HG03469 (cell line): ENCODE results near the gene B3GNT2.
"Not testable (repeated sequence)": the region's sequence is repeated elsewhere in the genome, so short reads cannot be mapped to it uniquely, and the experiment has no call there.

ENCODE experiments used
- ATAC-seq: cut with Tn5 transposase; IDR thresholded peaks from one replicate; pipeline ENCODE4 v1.9.1; 2021; ENCODE audit warnings: mild to moderate bottlenecking, moderate library complexity, moderate number of reproducible peaks; ENCODE audit not compliant: unreplicated experiment

B3GNT2 gene, protein sequence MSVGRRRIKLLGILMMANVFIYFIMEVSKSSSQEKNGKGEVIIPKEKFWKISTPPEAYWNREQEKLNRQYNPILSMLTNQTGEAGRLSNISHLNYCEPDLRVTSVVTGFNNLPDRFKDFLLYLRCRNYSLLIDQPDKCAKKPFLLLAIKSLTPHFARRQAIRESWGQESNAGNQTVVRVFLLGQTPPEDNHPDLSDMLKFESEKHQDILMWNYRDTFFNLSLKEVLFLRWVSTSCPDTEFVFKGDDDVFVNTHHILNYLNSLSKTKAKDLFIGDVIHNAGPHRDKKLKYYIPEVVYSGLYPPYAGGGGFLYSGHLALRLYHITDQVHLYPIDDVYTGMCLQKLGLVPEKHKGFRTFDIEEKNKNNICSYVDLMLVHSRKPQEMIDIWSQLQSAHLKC

DNA sequence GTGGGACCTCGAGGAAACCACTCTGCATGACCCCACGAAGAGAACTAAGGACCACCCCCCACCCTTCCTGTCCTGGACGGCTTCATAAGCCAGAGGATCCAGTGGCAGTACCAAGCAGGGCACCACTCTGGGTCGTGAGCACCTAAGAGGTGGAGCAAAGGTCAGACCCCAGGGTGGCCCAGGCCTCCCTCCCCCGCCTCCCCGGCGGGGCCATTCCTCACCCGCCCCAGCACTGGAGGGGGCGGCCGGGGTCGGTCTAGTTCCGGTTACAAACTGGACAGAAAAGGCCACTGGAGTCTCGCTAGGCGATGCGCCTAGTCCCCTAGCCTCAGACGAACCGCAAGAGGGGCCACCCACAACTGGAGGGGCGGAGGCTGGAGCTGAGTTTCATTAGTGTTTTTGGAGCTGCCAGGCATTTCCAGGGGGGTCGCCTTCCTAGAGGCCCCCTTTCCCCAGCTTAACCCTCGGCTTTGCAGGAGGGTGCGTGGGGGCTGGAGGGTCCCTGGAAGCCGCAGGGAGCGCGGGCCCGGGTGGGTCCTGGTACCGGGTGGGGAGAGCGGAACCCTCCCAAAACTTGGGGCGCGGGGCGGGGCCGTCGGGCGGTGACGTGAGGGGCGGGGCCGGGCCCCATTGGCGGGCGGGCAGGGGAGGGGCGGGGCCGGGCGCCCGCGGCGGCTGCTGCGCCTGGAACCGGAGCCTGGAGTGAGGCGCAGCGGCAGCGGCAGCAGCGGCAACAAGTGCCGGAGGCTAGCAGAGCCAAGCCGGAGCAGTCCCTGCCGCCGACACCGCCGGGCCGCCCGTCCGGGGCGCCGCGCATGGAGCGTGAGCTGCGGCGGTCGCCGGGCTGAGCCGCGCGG, at the start of gene B3GNT2:
B3GNT2 (plus strand) TSS at position 695 of the 857 bp plus-strand sequence. CDS start 26,106 bp downstream, outside the sequence.
- no peak for ATAC-seq

GRCh38 chr2:62146790-62147189, 49.1 kb upstream of the B3GNT2 start:
- not testable (repeated sequence) for ATAC-seq

GRCh38 chr2:62147610-62148301, 48.2 kb upstream of the B3GNT2 start:
- no peak for ATAC-seq

DNA sequence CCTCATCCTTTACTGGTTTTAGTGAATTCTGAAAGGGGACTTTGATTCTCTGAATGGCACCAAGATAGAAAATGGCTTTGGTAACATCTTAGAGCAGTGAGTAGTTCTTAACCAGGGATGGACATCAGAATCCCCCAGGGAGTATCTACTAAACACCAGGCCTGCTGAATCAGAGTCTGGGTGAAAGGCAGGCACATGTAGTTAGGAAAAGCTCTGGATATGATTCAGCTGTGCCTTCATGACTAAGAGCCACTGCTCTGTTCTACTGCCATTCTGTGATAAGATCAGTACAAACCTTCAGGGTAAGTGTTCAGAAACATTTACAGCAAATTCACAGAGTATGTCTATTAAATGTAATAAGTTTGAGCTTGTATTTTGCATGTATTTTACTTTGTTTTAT, 46.2 kb upstream of the B3GNT2 start:
- no peak for ATAC-seq

GRCh38 chr2:62150597-62151305, 45.2 kb upstream of the B3GNT2 start:
- ATAC-seq, result no peak

- ATAC-seq, result no peak
Measured at GRCh38 chr2:62151306-62151638, 44.6 kb upstream of the B3GNT2 start.

DNA sequence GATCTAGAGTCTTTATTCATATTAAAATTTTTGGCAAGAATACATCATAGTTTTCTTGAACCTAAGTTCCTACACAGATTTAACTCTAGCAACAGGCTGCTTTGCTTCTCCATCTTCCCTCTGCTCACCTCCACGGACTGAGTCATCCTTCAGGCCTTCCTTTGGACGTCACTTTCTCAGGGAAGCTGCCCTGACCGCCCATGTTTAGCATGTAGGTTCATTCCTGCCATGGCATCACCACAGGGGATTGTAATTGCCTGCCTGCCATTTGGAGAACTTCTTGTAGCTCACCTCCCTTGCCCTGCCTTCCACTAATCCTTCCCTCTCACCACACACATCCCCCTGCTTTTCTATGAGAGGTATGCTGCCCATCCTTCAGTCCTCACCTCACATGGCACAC, 43.9 kb upstream of the B3GNT2 start:
- no peak for ATAC-seq

- no peak for ATAC-seq
Measured at GRCh38 chr2:62156861-62157496, 38.9 kb upstream of the B3GNT2 start.

DNA sequence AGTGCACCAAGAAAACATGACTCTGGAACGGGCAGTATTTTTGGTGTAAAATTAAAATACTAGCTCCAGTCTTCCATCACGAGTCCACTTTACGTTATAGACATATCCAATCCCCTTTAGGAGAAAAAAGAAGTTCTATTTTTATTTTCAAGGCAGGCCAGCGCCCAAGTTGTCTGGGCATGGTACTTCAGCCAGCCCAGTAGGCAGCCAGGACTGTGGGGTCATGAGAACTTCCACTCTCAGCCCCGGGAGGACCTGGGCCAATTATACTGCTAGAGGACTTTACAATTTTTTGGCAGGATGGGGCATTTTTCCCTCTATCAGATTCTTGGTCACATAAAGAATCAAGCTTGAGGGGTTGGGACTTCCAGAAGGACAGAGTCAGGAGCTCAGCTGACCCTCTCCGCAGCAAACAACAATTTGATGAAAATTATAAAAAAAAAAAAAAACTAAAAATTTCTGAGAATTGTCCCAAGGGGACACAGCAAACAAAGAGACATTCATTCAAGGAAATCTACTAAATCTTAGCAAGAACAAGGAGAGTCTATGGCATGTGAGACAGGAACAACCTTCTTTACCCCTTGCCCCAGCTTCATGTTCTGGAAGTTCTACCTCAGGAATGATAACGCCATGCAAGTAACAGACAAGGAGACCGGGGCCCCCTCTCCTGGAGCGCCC, 37.3 kb upstream of the B3GNT2 start:
- ATAC-seq, result no peak

DNA sequence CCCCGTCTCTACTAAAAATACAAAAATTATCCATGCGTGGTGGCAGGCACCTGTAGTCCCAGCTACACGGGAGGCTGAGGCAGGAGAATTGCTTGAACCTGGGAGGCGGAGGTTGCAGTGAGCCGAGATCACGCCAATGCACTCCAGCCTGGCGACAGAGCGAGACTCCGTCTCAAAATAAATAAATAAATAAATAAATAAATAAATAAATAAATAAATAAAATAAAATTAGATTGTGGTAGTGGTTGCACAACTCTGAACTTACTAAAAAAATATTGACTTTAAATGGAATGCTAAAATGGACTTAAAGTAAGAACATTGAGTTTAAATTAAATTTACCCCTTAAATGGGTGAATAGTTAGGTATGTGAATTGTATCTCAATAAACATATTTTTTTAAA, 35.2 kb upstream of the B3GNT2 start:
- not testable (repeated sequence) for ATAC-seq

DNA sequence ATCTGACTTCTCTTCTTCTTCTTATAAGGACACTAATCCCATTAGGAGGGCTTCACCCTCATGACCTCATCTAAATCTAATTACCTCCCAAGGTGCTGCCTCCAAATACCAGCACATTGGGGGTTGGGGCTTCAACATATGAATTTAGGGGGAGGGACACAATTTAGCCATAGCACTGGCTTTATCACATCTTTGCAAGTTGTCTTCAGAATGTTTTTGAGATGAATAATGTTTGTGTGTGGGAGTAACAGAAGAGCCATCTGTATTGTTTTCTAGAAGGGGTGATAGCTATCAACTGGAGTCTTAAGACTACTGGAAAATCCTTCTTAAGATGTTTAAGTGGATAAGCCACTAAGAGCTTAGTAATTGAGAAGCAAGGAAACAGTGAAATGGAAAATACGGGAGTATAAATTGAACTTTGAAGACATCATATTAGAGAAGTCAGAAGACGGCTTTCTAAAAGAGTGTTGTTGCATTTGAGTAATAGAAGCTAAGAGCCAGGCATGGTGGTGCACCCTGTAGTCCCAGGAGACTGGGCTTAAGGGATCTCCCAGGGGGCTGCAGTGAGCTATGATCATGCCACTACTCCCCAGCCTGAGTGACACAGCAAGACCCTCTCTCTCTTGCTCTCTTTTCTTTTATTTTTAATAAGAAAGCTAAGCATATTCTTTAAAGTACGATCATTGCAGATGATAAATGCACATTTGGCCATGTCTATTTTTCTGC, 32.6 kb upstream of the B3GNT2 start:
- ATAC-seq, result no peak

DNA sequence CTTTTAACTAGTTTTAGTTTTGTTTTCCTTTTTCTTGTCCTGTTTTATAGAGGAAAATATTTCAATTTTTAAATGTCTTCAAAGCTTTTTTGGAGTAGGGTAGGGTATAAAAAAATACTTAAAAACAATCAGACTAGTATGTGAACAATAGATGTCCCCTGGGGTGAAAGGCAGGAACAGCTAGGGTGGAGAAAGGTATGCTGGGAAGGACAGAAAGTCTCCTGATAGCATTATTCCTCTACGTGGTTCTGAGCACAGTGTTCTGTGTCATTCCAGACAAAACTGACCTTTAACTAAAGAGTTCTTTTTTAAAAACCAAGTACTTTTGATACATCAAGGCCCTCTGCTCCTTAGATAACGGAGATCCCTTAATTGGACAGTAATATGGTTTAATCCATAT, 32.1 kb upstream of the B3GNT2 start:
- no peak for ATAC-seq

GRCh38 chr2:62175728-62176127, 20.2 kb upstream of the B3GNT2 start:
- ATAC-seq, result no peak

DNA sequence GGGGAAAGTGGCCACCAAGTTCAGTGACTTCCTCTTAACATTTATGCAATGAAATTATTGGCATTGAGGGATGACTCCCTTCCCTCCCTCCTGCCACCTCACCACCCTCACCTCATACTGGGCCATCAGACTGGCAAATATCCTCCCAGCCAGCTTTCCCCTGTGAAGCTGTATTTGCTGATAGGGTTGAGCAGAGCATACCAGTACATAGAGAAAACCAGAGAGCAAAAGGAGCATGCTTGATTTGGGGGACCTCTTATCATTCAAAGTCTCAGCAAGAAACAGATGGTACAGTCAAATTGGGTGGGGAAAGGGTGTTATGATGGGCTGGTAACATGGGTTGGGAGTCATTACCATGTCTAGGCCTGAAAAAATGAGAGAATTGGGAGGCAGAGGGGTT, 19.1 kb upstream of the B3GNT2 start:
- no peak for ATAC-seq

DNA sequence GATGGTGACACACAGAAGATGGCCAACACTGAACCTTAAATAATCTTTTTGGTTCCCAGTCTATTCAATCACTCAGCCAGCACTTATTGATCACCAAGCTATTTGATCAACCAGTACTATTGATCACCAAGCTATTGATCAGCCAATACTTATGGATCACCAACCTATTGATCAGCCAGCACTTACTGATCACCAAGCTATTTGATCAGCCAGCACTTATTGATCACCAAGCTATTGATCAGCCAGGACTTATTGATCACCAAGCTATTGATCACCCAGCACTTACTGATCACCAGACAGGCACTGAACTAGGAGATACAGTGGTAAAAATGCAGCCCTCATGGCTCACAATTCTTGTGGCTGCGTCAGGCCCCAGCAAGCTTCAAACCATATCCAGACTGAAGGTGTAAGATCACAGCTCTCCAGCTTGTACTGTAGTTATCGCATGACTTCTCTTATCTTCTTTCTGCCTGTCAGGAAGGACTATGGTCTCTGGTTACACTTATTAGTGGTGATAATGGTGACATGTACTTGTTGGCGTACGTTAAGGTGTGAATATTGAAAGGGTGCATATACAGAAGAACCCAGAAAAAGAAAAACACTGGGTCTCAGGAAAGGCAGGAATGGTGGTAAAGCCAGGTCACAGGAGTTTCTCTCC, 18.4 kb upstream of the B3GNT2 start:
- no peak for ATAC-seq

- no peak for ATAC-seq
Measured at GRCh38 chr2:62178741-62179271, 17.1 kb upstream of the B3GNT2 start.

- ATAC-seq, result no peak
Measured at GRCh38 chr2:62180975-62181374, 14.9 kb upstream of the B3GNT2 start.

DNA sequence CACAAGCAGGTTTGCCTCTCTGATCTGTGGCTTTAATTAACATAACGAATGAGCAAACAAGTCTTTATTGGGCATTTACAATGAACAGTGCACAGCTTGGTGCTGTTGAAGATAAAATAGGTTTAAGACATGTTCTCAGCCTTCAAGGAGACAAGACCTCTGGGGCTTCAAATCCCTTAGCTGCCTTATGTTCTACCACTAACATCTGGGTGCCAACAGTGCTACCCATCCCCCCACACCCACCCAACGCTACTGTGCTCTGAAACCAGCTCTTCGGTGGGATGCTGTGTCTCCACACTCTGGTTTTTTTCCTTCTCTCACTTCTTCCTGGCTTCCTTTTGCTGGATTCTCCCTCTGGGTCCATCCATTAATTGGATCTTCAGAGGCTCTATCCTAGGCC, 14.1 kb upstream of the B3GNT2 start:
- ATAC-seq, result no peak
